H1 (cell line): ENCODE measurements around the gene PDCD10. TPM values are rescaled to one million over a fixed set of nuclear protein-coding genes. Genes with fewer than 3 reads are reported as not detected.

Source experiments
- CTCF ChIA-PET: fragments of 300-600 bp; sonication (Branson Sonifier 250); formaldehyde crosslinking; loops from one replicate; lab custom pipeline; 2021; ENCODE audit not compliant: partially characterized antibody; lab: Charles Lee
- POLR2A ChIA-PET: fragments of 300-600 bp; sonication (Branson Sonifier 250); formaldehyde crosslinking; loops from one replicate; lab custom pipeline; 2021; ENCODE audit warnings: inconsistent platforms; ENCODE audit not compliant: partially characterized antibody; lab: Charles Lee
- DNase-seq, 2 experiments: peaks; one replicate each; pipeline versions ENCODE4 v3.0.0 to v3.0.0-alpha.2; 2010 to 2022; ENCODE audit warnings: low spot score in 2 of 2, low read depth in 1 of 2, mixed read lengths in 1 of 2
- FAIRE-seq: peaks from 2 replicates; lab custom pipeline; 2011; peaks lifted over from hg19 to GRCh38; lab: Jason Lieb, UNC
- H2AFZ ChIP-seq: 2 replicates; pipeline ENCODE4 v1.8.1; 2012; ENCODE audit warnings: low read length, inconsistent platforms
- H2AK5ac ChIP-seq: 2 replicates; pipeline ENCODE4 v1.6.1; 2013; ENCODE audit warnings: low read depth, low read length
- H2BK120ac ChIP-seq: replicated peaks from 2 replicates; pipeline ENCODE3; 2013; ENCODE audit warnings: low read depth, low read length, inconsistent platforms
- H2BK12ac ChIP-seq: 2 replicates; pipeline ENCODE4 v1.6.1; 2013; ENCODE audit warnings: low read depth, low read length
- H2BK15ac ChIP-seq: 2 replicates; pipeline ENCODE4 v1.6.1; 2013; ENCODE audit warnings: low read length
- H2BK20ac ChIP-seq: 2 replicates; pipeline ENCODE4 v1.6.1; 2013; ENCODE audit warnings: low read length
- H2BK5ac ChIP-seq: 2 replicates; pipeline ENCODE4 v1.6.1; 2013; ENCODE audit warnings: low read depth, low read length
- H3K14ac ChIP-seq: 2 replicates; pipeline ENCODE4 v1.6.1; 2013; ENCODE audit warnings: inconsistent platforms; ENCODE audit not compliant: insufficient read length
- H3K18ac ChIP-seq: 2 replicates; pipeline ENCODE4 v1.6.1; 2013; ENCODE audit warnings: low read length; ENCODE audit errors: extremely low read depth
- H3K23ac ChIP-seq: 2 replicates; pipeline ENCODE4 v1.6.1; 2013; ENCODE audit warnings: inconsistent platforms; ENCODE audit not compliant: insufficient read length
- H3K23me2 ChIP-seq: 2 replicates; pipeline ENCODE4 v1.6.1; 2013; ENCODE audit warnings: low read depth, low read length
- H3K27ac ChIP-seq: 2 replicates; pipeline ENCODE4 v1.6.1; 2011; ENCODE audit warnings: low read depth, low read length, inconsistent platforms
- H3K27me3 ChIP-seq, 4 experiments: replicated peaks in 1 of 4; 1 replicate in 1 of 4; 2 replicates in 3 of 4; pipeline versions ENCODE4 v1.6.1 to v1.8.1; 2011 to 2013; ENCODE audit warnings: low read length in 3 of 4, mild to moderate bottlenecking in 3 of 4, inconsistent platforms in 2 of 4, mixed read lengths in 2 of 4, moderate library complexity in 1 of 4; ENCODE audit not compliant: control insufficient read depth in 3 of 4, insufficient read depth in 3 of 4; ENCODE audit errors: extremely low read depth in 1 of 4
- H3K36me3 ChIP-seq, 4 experiments: 2 replicates each; pipeline versions ENCODE4 v1.6.1 to v1.8.1; 2011 to 2013; ENCODE audit warnings: mild to moderate bottlenecking in 4 of 4, low read length in 3 of 4, moderate library complexity in 2 of 4, control low read depth in 1 of 4, inconsistent platforms in 1 of 4; ENCODE audit not compliant: insufficient read depth in 4 of 4, control insufficient read depth in 2 of 4
- H3K4ac ChIP-seq: replicated peaks from 2 replicates; pipeline ENCODE3; 2013; ENCODE audit warnings: low read length, low read depth, mixed read lengths, inconsistent platforms; ENCODE audit not compliant: insufficient read length
- H3K4me1 ChIP-seq, 4 experiments: replicated peaks in 1 of 4; 1 replicate in 1 of 4; 2 replicates in 3 of 4; pipeline versions ENCODE4 v1.6.1 to v1.8.1; 2011 to 2013; ENCODE audit warnings: low read length in 3 of 4, inconsistent platforms in 2 of 4, mixed read lengths in 1 of 4; ENCODE audit not compliant: insufficient read depth in 4 of 4, control insufficient read depth in 3 of 4
- H3K4me2 ChIP-seq, 2 experiments: 2 replicates each; pipeline versions ENCODE4 v1.6.1 to v1.8.1; 2011 to 2013; ENCODE audit warnings: low read depth in 2 of 2, low read length in 2 of 2, control low read depth in 1 of 2, inconsistent platforms in 1 of 2, mild to moderate bottlenecking in 1 of 2; ENCODE audit not compliant: insufficient read depth in 1 of 2
- H3K4me3 ChIP-seq, 4 experiments: fragments of 200-600, 300-600 bp in 1 of 4; sonication (generic), shearing (Covaris generic), sonication (Bioruptor Twin) in 1 of 4; 2 replicates each; pipeline versions ENCODE4 v1.5.1 to v1.8.1; 2011 to 2016; ENCODE audit warnings: low read length in 4 of 4, low read depth in 3 of 4, control low read depth in 2 of 4, inconsistent platforms in 2 of 4, mild to moderate bottlenecking in 2 of 4, mixed read lengths in 1 of 4, moderate library complexity in 1 of 4; ENCODE audit not compliant: insufficient read depth in 2 of 4; ENCODE audit errors: extremely low read depth in 1 of 4
- H3K56ac ChIP-seq: replicated peaks from 2 replicates; pipeline ENCODE3; 2013; ENCODE audit warnings: low read depth, mild to moderate bottlenecking, mixed read lengths, low read length, inconsistent platforms; ENCODE audit not compliant: insufficient read length
- H3K79me1 ChIP-seq: 2 replicates; pipeline ENCODE4 v1.6.1; 2013; ENCODE audit warnings: low read depth, low read length, control low read depth
- H3K79me2 ChIP-seq, 2 experiments: 2 replicates each; pipeline versions ENCODE4 v1.6.1 to v1.8.1; 2012 to 2013; ENCODE audit warnings: low read length in 2 of 2, mild to moderate bottlenecking in 2 of 2, inconsistent platforms in 1 of 2; ENCODE audit not compliant: insufficient read depth in 2 of 2, control insufficient read depth in 1 of 2
- H3K9ac ChIP-seq, 4 experiments: replicated peaks in 1 of 4; 1 replicate in 1 of 4; 2 replicates in 3 of 4; pipeline versions ENCODE4 v1.6.1 to v1.8.1; 2011 to 2013; ENCODE audit warnings: low read depth in 3 of 4, low read length in 3 of 4, control low read depth in 2 of 4, mild to moderate bottlenecking in 2 of 4, moderate library complexity in 2 of 4, inconsistent platforms in 1 of 4; ENCODE audit errors: extremely low read depth in 1 of 4
- H3K9me3 ChIP-seq, 2 experiments: 2 replicates each; pipeline versions ENCODE4 v1.6.1 to v1.8.1; 2012 to 2013; ENCODE audit warnings: mild to moderate bottlenecking in 2 of 2, moderate library complexity in 2 of 2, control low read depth in 1 of 2, inconsistent platforms in 1 of 2, low read depth in 1 of 2, low read length in 1 of 2, mixed read lengths in 1 of 2; ENCODE audit not compliant: insufficient read depth in 2 of 2
- H4K20me1 ChIP-seq, 2 experiments: replicated peaks in 1 of 2; 2 replicates each; pipeline versions ENCODE3 to v1.8.1; 2011 to 2013; ENCODE audit warnings: inconsistent platforms in 2 of 2, low read length in 2 of 2, mild to moderate bottlenecking in 1 of 2; ENCODE audit not compliant: insufficient read depth in 2 of 2, control insufficient read depth in 1 of 2
- H4K5ac ChIP-seq: 2 replicates; pipeline ENCODE4 v1.6.1; 2013; ENCODE audit warnings: low read length, low read depth, mixed read lengths, inconsistent platforms; ENCODE audit not compliant: insufficient read length
- H4K8ac ChIP-seq: 2 replicates; pipeline ENCODE4 v1.8.0; 2013; ENCODE audit warnings: mild to moderate bottlenecking, moderate library complexity, low read length, inconsistent platforms; ENCODE audit not compliant: insufficient read depth; ENCODE audit errors: extremely low read depth
- H4K91ac ChIP-seq: replicated peaks from 2 replicates; pipeline ENCODE3; 2013; ENCODE audit warnings: low read length, mixed read lengths, inconsistent platforms; ENCODE audit not compliant: insufficient read length
- BACH1 ChIP-seq: IDR thresholded peaks from 2 replicates; pipeline ENCODE4 v1.6.1; 2012; ENCODE audit warnings: low read length, improper control_type of control experiment
- CREB1 ChIP-seq: IDR thresholded peaks from 2 replicates; pipeline ENCODE4 v1.6.1; 2012; ENCODE audit warnings: inconsistent platforms
- KDM4A ChIP-seq: IDR thresholded peaks from one replicate; pipeline ENCODE4 v1.7.1; 2012; ENCODE audit warnings: low read depth, mild to moderate bottlenecking, moderate library complexity, low read length, inconsistent platforms; ENCODE audit not compliant: severe bottlenecking
- MAFK ChIP-seq: IDR thresholded peaks from 2 replicates; pipeline ENCODE4 v1.6.1; 2012; ENCODE audit warnings: low read depth, mild to moderate bottlenecking, improper control_type of control experiment, low read length
- NRF1 ChIP-seq: IDR thresholded peaks from 2 replicates; pipeline ENCODE4 v1.6.1; 2011; ENCODE audit warnings: mild to moderate bottlenecking, low read depth, low read length, improper control_type of control experiment
- POLR2AphosphoS5 ChIP-seq: IDR thresholded peaks from 2 replicates; pipeline ENCODE4 v1.6.1; 2011; ENCODE audit warnings: low read depth, low read length
- SIN3A ChIP-seq, 2 experiments: IDR thresholded peaks in 1 of 2; conservative IDR thresholded peaks in 1 of 2; 2 replicates each; pipeline ENCODE4 v1.6.1; 2011 to 2012; ENCODE audit warnings: low read length in 2 of 2, improper control_type of control experiment in 1 of 2, low read depth in 1 of 2, mild to moderate bottlenecking in 1 of 2
- SIX5 ChIP-seq: IDR thresholded peaks from 2 replicates; pipeline ENCODE4 v1.6.1; 2011; ENCODE audit warnings: mild to moderate bottlenecking, low read depth, low read length
- TEAD4 ChIP-seq: IDR thresholded peaks from 2 replicates; pipeline ENCODE4 v1.6.1; 2012; ENCODE audit warnings: low read depth, low read length, inconsistent platforms, mixed read lengths
- WGBS, 2 experiments: shearing (Covaris generic) in 1 of 2; methylation state at CpG; one replicate each; pipeline versions ENCODE4 v1.1.6 to v1.1.7; 2013 to 2015; ENCODE audit warnings: low lambda C conversion rate in 2 of 2, mixed read lengths in 2 of 2, inconsistent platforms in 1 of 2, low coverage in 1 of 2, missing lambda C conversion rate in 1 of 2; ENCODE audit not compliant: insufficient replicate concordance in 2 of 2, insufficient coverage in 1 of 2, insufficient read length in 1 of 2; ENCODE audit errors: extremely low coverage in 1 of 2, missing lambda C conversion rate in 1 of 2; 5-methylcytosine and 5-hydroxymethylcytosine counted together
- polyA plus RNA-seq, 7 experiments: library from polyadenylated mRNA; depleted of rRNA in 3 of 7; stranded (reverse) in 5 of 7; unstranded in 2 of 7; fragments of >200 nt in 5 of 7; fragments of 200-250 nt in 2 of 7; gene quantifications; 1 replicate in 5 of 7; 2 replicates in 1 of 7; 4 replicates in 1 of 7; pipeline versions ENCODE4 v1.2.1 to v1.2.3, GENCODE V29; 2011 to 2013; ENCODE audit warnings: missing spikeins in 2 of 7, mixed read lengths in 2 of 7
- total RNA-seq: library from RNA; stranded (reverse); fragmentation: NEBNext Ultra II Directional; extraction: Animal tissue kit (Norgen Biotek cat#: 25700); gene quantifications from 2 replicates; pipeline ENCODE4 v1.2.1, GENCODE V29; 2021
- TF ChIP-seq, protein P1 (sequence below), 3 experiments: IDR thresholded peaks; 1 replicate in 2 of 3; 2 replicates in 1 of 3; pipeline versions ENCODE4 v1.5.1 to v1.6.1; 2011; ENCODE audit warnings: low read length in 3 of 3, mild to moderate bottlenecking in 3 of 3, inconsistent platforms in 2 of 3, low read depth in 1 of 3, moderate library complexity in 1 of 3; ENCODE audit not compliant: insufficient read depth in 1 of 3; ENCODE audit errors: control extremely low read depth in 1 of 3
- TF ChIP-seq, protein P2 (sequence below): IDR thresholded peaks from 2 replicates; pipeline ENCODE4 v1.6.1; 2012; ENCODE audit warnings: inconsistent platforms

Gene PDCD10
- total and polyA plus RNA-seq, 2 of the 8 experiments (the other 6 are each of a cell fraction or from before 2014, with no cell fraction given): 52.0 to 76.6 TPM

DNA sequence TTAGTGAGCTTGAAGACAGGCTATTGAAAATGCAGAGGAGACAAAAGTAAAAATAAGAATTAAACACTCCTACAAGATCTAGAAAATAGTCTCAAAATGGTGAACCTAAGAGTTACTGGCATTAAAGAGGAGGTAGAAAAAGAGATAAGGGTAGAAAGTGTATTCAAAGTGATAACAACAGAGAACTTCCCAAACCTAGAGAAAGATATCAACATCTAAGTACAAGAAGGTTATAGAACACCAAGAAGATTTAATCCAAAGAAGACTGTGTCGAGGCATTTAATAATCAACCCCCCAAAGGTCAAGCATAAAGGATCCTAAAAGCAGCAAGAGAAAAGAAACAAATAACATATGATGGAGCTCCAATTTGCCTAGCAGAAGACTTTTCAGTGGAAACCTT is 23.3 kb downstream of the PDCD10 start:
- H2BK5ac ChIP-seq: no peak overlapping the region
- H4K20me1 ChIP-seq: no peaks in the 10 kb centered on the region

More for the DNA sequence above, 23.3 kb downstream of the PDCD10 start:
- Histone ChIP-seq H2AK5ac (no peak overlapping the region), H3K79me1 (peaks cover 2% of the 10 kb centered on the region), H3K36me3 (peaks cover 2 to 22% (median 8%) of the 10 kb centered on the region in 4 experiments; a peak in 7 of 8 replicates), H2BK120ac (no peak overlapping the region), H3K9me3 (no peaks in the 10 kb centered on the region), H3K23me2 (no peaks in the 10 kb centered on the region), H3K4me1 (no peaks in the 10 kb centered on the region), H3K4me2 (no peak overlapping the region), H3K4ac (no peak overlapping the region), H2AFZ (no peak overlapping the region), H3K14ac (no peak overlapping the region), H4K5ac (no peak overlapping the region), H2BK12ac (no peak overlapping the region), H2BK20ac (no peak overlapping the region), H2BK15ac (no peak overlapping the region), H3K27ac (no peak overlapping the region), H3K79me2 (peaks cover 0 to 88% of the 10 kb centered on the region in 2 experiments; a peak in 3 of 4 replicates), H3K4me3 (no peak overlapping the region), H3K23ac (no peak overlapping the region), H3K9ac (no peak overlapping the region), H4K91ac (no peak overlapping the region), H4K8ac (no peak overlapping the region), H3K56ac (no peak overlapping the region), H3K18ac (no peak overlapping the region), H3K27me3 (no peaks in the 10 kb centered on the region)
- WGBS, 2 experiments: 100% methylated on average over 1 of the region's 1 CpG; no CpG with 5 or more reads in 1 of the 2 experiments
- ChIA-PET CTCF (interaction anchor here (0.8 to 2.3 kb wide), 2 partner anchors 24 to 303 kb away, joined by 3 to 4 read pairs; partner anchors contain the start of gene SERPINI1), POLR2A (no interaction called here)
- FAIRE-seq (no peak), DNase-seq (no peak)
- TF ChIP-seq KDM4A (no peak), POLR2AphosphoS5 (no peak), SIN3A (conservative IDR thresholded peaks at IDR 0.05 in 1 of 2, IDR thresholded peaks at IDR 0.05 in 1 of 2; ENCODE audit: low read depth in 1 of 2, low read length in 2 of 2) (no peak), CREB1 (no peak), MAFK (no peak), TEAD4 (no peak), BACH1 (no peak), SIX5 (no peak), NRF1 (no peak)
- TF ChIP-seq, protein P1, sequence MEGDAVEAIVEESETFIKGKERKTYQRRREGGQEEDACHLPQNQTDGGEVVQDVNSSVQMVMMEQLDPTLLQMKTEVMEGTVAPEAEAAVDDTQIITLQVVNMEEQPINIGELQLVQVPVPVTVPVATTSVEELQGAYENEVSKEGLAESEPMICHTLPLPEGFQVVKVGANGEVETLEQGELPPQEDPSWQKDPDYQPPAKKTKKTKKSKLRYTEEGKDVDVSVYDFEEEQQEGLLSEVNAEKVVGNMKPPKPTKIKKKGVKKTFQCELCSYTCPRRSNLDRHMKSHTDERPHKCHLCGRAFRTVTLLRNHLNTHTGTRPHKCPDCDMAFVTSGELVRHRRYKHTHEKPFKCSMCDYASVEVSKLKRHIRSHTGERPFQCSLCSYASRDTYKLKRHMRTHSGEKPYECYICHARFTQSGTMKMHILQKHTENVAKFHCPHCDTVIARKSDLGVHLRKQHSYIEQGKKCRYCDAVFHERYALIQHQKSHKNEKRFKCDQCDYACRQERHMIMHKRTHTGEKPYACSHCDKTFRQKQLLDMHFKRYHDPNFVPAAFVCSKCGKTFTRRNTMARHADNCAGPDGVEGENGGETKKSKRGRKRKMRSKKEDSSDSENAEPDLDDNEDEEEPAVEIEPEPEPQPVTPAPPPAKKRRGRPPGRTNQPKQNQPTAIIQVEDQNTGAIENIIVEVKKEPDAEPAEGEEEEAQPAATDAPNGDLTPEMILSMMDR (IDR thresholded peaks at IDR 0.05; ENCODE audit: control extremely low read depth in 1 of 3, insufficient read depth in 1 of 3, low read depth in 1 of 3, low read length in 3 of 3): no peak
- TF ChIP-seq, protein P2, sequence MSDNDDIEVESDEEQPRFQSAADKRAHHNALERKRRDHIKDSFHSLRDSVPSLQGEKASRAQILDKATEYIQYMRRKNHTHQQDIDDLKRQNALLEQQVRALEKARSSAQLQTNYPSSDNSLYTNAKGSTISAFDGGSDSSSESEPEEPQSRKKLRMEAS: no peak
